Uterus (tissue), 2 donors: ENCODE measurements around the gene RIMS1.

ENCODE experiments used
- CTCF ChIP-seq, 4 experiments: fragments of 200-600 bp in 2 of 4; fragments of 450-650 bp in 2 of 4; sonication (generic) in 2 of 4; IDR thresholded peaks; one replicate each; pipeline ENCODE4 v1.5.1; 2016 to 2019; ENCODE audit warnings: antibody characterized with exemption in 4 of 4, mild to moderate bottlenecking in 2 of 4, moderate library complexity in 1 of 4
- POLR2A ChIP-seq, 2 donors: fragments of 450-650 bp; IDR thresholded peaks; one replicate each; pipeline ENCODE4 v1.6.1; 2016; ENCODE audit warnings: antibody characterized with exemption in 2 of 2, mild to moderate bottlenecking in 1 of 2, moderate library complexity in 1 of 2

- TF ChIP-seq POLR2A (IDR thresholded peaks at IDR 0.05) (no peak), CTCF (IDR thresholded peaks at IDR 0.05) (no peak)
Measured at GRCh38 chr6:72371473-72371872, 485.1 kb downstream of the RIMS1 start.
